Muscle of back (tissue), 13 donors: ENCODE measurements around the gene ACOT6. TPM values are rescaled to one million over a fixed set of nuclear protein-coding genes. Genes with fewer than 3 reads are reported as not detected.
"Not testable (repeated sequence)": the region's sequence is repeated elsewhere in the genome, so short reads cannot be mapped to it uniquely, and the experiment has no call there.

Experiments
- DNase-seq, 3 donors: peaks; one replicate each; pipeline versions ENCODE4 v3.0.0 to v3.0.0-alpha.2; 2013
- long read RNA-seq, 9 donors: transcript quantifications; one replicate each; lab custom pipeline, GENCODE V29; 2026
- polyA plus RNA-seq, 10 donors: library from polyadenylated mRNA; unstranded; fragments of 120-200 nt; gene quantifications; one replicate each; pipeline ENCODE4 v1.2.1, GENCODE V29; 2013; ENCODE audit not compliant: insufficient read length in 10 of 10

ACOT6 gene
- polyA plus RNA-seq, result under 1 TPM in 1 of 10 donors, not detected in 9; 0.20 TPM
- long read RNA-seq, donor 1, result 0 reads
- long read RNA-seq, donor 2, result 0 reads
- long read RNA-seq, donor 3, result 0 reads
- long read RNA-seq, donor 4, result 0 reads
- long read RNA-seq, donor 5, result 0 reads
- long read RNA-seq, donor 6, result 0 reads
- long read RNA-seq, donor 7, result 0 reads
- long read RNA-seq, donor 8, result 0 reads
- long read RNA-seq, donor 9, result 0 reads

- DNase-seq, result peak; percentile 63 to 95 (median 83)
Measured at GRCh38 chr14:73612339-73613045, at the start of gene ACOT6. ACOT6 (plus strand) TSS chr14:73612517; CDS start chr14:73612572, 55 bp downstream.

- not testable (repeated sequence) for DNase-seq
Measured at GRCh38 chr14:73562696-73563095, 49.6 kb upstream of the ACOT6 start.

GRCh38 chr14:73566431-73566830, 45.9 kb upstream of the ACOT6 start:
- DNase-seq, result not testable (repeated sequence)

GRCh38 chr14:73566935-73567334, 45.4 kb upstream of the ACOT6 start:
- not testable (repeated sequence) for DNase-seq

- no peak for DNase-seq
Measured at GRCh38 chr14:73567358-73567757, 45.0 kb upstream of the ACOT6 start.

GRCh38 chr14:73567951-73568885, 44.1 kb upstream of the ACOT6 start:
- DNase-seq, result peak in 2 of 3 donors; percentile 21 to 30

GRCh38 chr14:73568886-73569184, 43.5 kb upstream of the ACOT6 start:
- not testable (repeated sequence) for DNase-seq

- DNase-seq, result peak; percentile 91 to 97 (median 92)
Measured at GRCh38 chr14:73569185-73569958, 42.9 kb upstream of the ACOT6 start, which contains the start of gene ACOT2. ACOT2 (plus strand) TSS chr14:73569213; CDS start chr14:73569241, 28 bp downstream.

- DNase-seq, result peak in 2 of 3 donors; percentile 31 to 54
Measured at GRCh38 chr14:73570913-73571312, 41.4 kb upstream of the ACOT6 start.

- DNase-seq, result not testable (repeated sequence)
Measured at GRCh38 chr14:73573034-73573433, 39.3 kb upstream of the ACOT6 start.

GRCh38 chr14:73573740-73574139, 38.6 kb upstream of the ACOT6 start:
- not testable (repeated sequence) for DNase-seq

- DNase-seq, result not testable (repeated sequence)
Measured at GRCh38 chr14:73574251-73574650, 38.1 kb upstream of the ACOT6 start.

- DNase-seq, result no peak
Measured at GRCh38 chr14:73576391-73576790, 35.9 kb upstream of the ACOT6 start.

- not testable (repeated sequence) for DNase-seq
Measured at GRCh38 chr14:73577214-73577613, 35.1 kb upstream of the ACOT6 start.

- DNase-seq, result not testable (repeated sequence)
Measured at GRCh38 chr14:73582102-73582979, 30.0 kb upstream of the ACOT6 start.

- no peak for DNase-seq
Measured at GRCh38 chr14:73588695-73589094, 23.6 kb upstream of the ACOT6 start.

GRCh38 chr14:73589116-73589515, 23.2 kb upstream of the ACOT6 start:
- DNase-seq, result no peak

GRCh38 chr14:73590673-73591004, 21.7 kb upstream of the ACOT6 start:
- DNase-seq, result not testable (repeated sequence)

GRCh38 chr14:73591690-73592449, 20.4 kb upstream of the ACOT6 start, which contains the start of gene ACOT4:
ACOT4 (plus strand) TSS chr14:73591873; CDS start chr14:73591960, 87 bp downstream.
- peak in 2 of 3 donors; percentile 49 to 77 for DNase-seq
